Effector memory CD4-positive, alpha-beta T cell (primary cell): Measurements from ENCODE around the gene KCNIP4.

ENCODE experiments used
- DNase-seq, 3 donors: peaks; one replicate each; pipeline ENCODE4 v3.0.0-alpha.2; 2020
- H3K27ac ChIP-seq: 2 replicates; pipeline ENCODE4 v1.7.0; 2013; ENCODE audit warnings: mild to moderate bottlenecking, low read length, moderate library complexity; ENCODE audit not compliant: insufficient read depth, poor library complexity, severe bottlenecking
- H3K27me3 ChIP-seq: replicated peaks from 2 replicates; pipeline ENCODE4 v1.7.0; 2013; ENCODE audit warnings: mild to moderate bottlenecking, low read length; ENCODE audit not compliant: insufficient read depth, control insufficient read depth, poor library complexity, severe bottlenecking
- H3K36me3 ChIP-seq: 2 replicates; pipeline ENCODE4 v1.7.0; 2013; ENCODE audit warnings: mild to moderate bottlenecking, low read length, moderate library complexity; ENCODE audit not compliant: control insufficient read depth, insufficient read depth
- H3K4me1 ChIP-seq: 2 replicates; pipeline ENCODE4 v1.7.0; 2013; ENCODE audit warnings: low read length, mild to moderate bottlenecking; ENCODE audit not compliant: control insufficient read depth, insufficient read depth, poor library complexity, severe bottlenecking
- H3K4me3 ChIP-seq: 2 replicates; pipeline ENCODE4 v1.7.0; 2013; ENCODE audit warnings: low read length, low read depth, mild to moderate bottlenecking; ENCODE audit not compliant: insufficient read depth, poor library complexity, severe bottlenecking
- H3K9me3 ChIP-seq: 2 replicates; pipeline ENCODE4 v1.7.0; 2013; ENCODE audit warnings: mild to moderate bottlenecking, low read length, moderate library complexity; ENCODE audit not compliant: control insufficient read depth

The KCNIP4 gene

DNA sequence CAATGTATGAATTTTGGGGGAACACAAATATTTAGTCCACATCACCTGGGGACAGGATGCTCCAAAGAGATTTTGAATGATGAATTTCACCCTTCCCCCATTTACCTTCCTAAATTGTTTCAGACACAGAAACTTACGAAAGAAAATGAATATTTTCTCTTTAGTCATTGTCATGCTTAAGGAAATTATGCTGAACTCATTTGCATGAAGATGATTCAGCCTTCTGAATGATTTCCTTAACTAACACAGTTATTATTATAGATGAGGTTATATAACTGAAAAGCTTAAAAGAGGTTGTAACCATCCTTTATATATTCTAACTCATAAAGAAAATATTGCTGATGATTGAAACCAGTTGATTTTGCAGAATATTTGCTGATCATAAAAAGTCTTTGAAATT is 61.1 kb downstream of the KCNIP4 start:
- H3K4me3 ChIP-seq: no peak overlapping the region
- H3K9me3 ChIP-seq: no peaks in the 10 kb centered on the region
- DNase-seq: no peak
- no peaks in the 10 kb centered on the region for H3K4me1 ChIP-seq
- no peaks in the 10 kb centered on the region for H3K27me3 ChIP-seq
- H3K27ac ChIP-seq: no peak overlapping the region
- no peaks in the 10 kb centered on the region for H3K36me3 ChIP-seq

DNA sequence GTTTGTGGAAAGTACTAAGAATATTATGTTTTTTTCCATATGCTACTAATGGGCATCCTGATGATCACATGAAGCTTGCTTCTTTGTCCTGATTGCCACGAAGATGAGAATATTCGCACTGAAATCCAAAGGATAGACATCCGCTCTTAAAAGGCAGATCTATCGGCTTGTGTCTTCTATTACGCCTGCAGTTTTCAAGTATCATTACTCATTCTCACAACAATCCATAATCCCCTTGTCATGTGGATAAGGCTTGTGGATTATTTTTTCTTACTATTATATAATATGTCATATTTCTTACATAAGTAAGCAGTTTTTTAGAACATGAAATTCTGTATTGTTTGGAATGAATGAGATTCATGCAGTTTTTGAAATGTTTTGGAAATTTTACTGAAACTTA is 62.8 kb downstream of the KCNIP4 start:
- no peak overlapping the region for H3K4me3 ChIP-seq
- no peaks in the 10 kb centered on the region for H3K36me3 ChIP-seq
- H3K9me3 ChIP-seq: no peaks in the 10 kb centered on the region
- H3K4me1 ChIP-seq: no peaks in the 10 kb centered on the region
- H3K27ac ChIP-seq: no peak overlapping the region
- no peak for DNase-seq
- H3K27me3 ChIP-seq: no peaks in the 10 kb centered on the region

DNA sequence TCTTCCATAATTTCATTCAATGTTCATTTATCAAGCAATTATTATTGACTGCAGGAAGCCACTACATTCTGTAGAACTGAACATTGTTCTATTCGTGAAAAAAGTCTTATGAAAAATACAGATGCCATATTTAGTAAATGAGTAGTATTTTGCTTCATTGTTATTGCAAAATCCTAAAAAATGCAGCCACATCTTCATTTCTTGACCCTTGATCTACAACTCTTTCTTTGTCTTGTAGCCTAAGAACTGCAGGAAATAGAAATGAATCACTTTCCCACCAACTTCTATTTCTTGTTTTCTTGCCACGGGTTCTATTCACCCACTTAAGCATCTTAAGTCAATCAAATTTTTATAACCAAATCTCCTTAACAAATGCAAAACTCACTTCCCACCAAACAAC is 63.3 kb downstream of the KCNIP4 start:
- Histone ChIP-seq H3K4me1 (no peaks in the 10 kb centered on the region), H3K4me3 (no peak overlapping the region), H3K9me3 (no peaks in the 10 kb centered on the region), H3K27ac (no peak overlapping the region), H3K27me3 (no peaks in the 10 kb centered on the region), H3K36me3 (no peaks in the 10 kb centered on the region)
- no peak for DNase-seq

DNA sequence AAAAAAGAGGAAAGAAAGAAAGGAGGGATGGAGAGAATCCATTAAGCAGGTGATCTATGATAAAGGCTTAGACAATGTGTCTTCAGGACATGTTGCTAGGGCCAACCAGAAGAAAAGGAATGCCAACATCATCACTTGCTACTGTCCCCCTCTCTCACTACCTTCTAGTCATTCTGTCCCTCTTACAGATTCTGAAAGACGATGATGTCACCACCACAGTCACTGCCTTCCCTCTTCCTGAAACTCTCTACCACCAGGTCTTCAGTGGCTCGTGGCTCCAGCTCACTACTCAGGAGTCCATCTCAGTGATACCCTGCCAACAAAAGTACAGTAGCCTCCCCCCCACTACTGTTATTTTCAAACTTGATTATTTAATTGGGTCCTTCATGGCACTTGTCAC is 64.0 kb downstream of the KCNIP4 start:
- DNase-seq: no peak
- H3K36me3 ChIP-seq: no peaks in the 10 kb centered on the region
- no peaks in the 10 kb centered on the region for H3K27me3 ChIP-seq
- H3K4me3 ChIP-seq: no peak overlapping the region
- H3K9me3 ChIP-seq: no peaks in the 10 kb centered on the region
- no peaks in the 10 kb centered on the region for H3K4me1 ChIP-seq
- no peak overlapping the region for H3K27ac ChIP-seq

DNA sequence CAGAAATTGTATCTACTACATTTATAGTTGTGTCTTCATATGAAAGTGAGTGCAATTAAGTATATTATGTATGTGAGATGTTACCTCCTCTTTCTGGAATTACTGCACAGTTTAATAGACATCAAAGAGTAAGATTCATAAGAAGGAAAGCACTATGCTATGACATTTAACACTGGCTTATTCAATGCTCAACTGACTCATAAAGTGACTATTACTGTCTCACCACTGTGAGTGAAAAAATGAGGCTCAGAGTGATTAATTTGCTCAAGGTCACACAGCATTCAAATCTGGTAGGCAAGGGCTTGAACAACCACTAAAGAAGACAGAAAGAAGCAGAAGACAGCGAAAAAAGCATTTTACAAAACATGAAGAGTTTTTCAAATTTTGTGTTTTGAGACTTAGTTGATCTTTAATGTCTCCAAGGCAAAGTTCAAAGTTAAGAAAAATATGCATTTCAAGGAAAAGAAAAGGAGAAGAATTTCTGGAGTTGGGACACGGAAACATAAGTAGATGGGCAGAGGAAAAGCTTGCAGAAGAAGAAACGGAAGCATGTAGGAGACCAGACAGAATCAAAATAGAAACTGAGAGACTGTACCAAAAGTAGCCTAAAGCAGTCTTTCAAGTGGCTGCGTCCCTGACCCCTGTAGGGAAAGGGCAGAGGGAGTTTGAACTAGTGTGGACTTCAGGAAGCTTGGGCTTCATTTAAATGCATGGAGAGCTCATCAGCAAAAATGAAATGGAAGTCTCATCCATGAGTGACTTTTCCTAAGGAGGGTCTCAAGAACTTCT is 66.3 kb downstream of the KCNIP4 start:
- H3K4me3 ChIP-seq: no peak overlapping the region
- H3K36me3 ChIP-seq: no peaks in the 10 kb centered on the region
- no peak overlapping the region for H3K27ac ChIP-seq
- no peak for DNase-seq
- H3K9me3 ChIP-seq: no peaks in the 10 kb centered on the region
- no peaks in the 10 kb centered on the region for H3K4me1 ChIP-seq
- H3K27me3 ChIP-seq: no peaks in the 10 kb centered on the region

DNA sequence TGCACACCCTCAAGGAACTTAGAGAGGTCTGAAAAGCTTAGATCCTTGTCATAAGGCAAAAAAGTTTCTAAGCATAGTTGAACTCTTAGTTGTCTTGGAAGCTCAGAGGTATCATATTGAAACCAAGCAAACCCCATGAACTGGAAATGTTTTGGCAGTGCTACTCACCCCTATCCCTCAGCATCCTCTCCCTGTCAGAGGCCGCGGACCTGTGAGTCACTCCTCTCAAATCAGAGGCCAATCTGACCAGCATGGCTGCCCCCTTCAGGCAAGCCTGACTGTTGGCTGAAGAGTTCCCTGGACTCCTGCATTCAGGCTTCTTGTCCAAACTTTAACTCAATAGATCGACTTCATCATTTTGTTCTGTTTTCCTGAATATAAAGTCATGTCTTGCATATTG is 69.4 kb downstream of the KCNIP4 start:
- Histone ChIP-seq H3K36me3 (no peaks in the 10 kb centered on the region), H3K27me3 (no peaks in the 10 kb centered on the region), H3K27ac (no peak overlapping the region), H3K9me3 (no peaks in the 10 kb centered on the region), H3K4me1 (no peaks in the 10 kb centered on the region), H3K4me3 (no peak overlapping the region)
- no peak for DNase-seq

DNA sequence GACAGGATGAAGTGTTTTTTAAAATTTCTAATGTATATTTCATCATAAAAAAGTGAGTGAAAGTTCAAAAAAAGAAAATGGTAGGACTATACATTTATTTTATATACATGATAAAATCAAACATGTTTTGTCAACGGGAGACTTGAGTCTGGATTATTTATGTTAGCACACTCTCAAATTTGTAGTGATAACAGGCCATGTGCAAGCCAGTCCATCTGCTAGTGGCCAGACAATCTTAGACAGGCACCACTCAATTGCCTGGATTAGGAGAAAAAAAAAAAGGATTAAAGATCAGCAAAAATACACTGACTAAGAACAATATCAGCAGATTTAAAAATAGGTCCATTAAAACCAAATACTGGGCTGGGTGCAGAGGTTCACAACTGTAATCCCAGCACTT is 71.9 kb downstream of the KCNIP4 start:
- DNase-seq: no peak
- H3K9me3 ChIP-seq: no peaks in the 10 kb centered on the region
- no peak overlapping the region for H3K27ac ChIP-seq

GRCh38 chr4:21873145-21873544 is 75.4 kb downstream of the KCNIP4 start:
- Histone ChIP-seq H3K27me3 (no peaks in the 10 kb centered on the region), H3K36me3 (no peaks in the 10 kb centered on the region), H3K4me1 (no peaks in the 10 kb centered on the region), H3K9me3 (no peaks in the 10 kb centered on the region), H3K4me3 (no peak overlapping the region), H3K27ac (no peak overlapping the region)
- DNase-seq: no peak

More for the DNA sequence above, 71.9 kb downstream of the KCNIP4 start:
- Histone ChIP-seq H3K4me3 (no peak overlapping the region), H3K36me3 (no peaks in the 10 kb centered on the region), H3K27me3 (no peaks in the 10 kb centered on the region), H3K4me1 (no peaks in the 10 kb centered on the region)

- H3K4me1 ChIP-seq: no peaks in the 10 kb centered on the region
- no peaks in the 10 kb centered on the region for H3K36me3 ChIP-seq
- no peaks in the 10 kb centered on the region for H3K9me3 ChIP-seq
- no peaks in the 10 kb centered on the region for H3K27me3 ChIP-seq
- H3K4me3 ChIP-seq: no peak overlapping the region
- H3K27ac ChIP-seq: no peak overlapping the region
- no peak for DNase-seq
Measured at GRCh38 chr4:21872101-21872500, 76.5 kb downstream of the KCNIP4 start.

- Histone ChIP-seq H3K4me3 (no peak overlapping the region), H3K36me3 (no peaks in the 10 kb centered on the region), H3K9me3 (no peaks in the 10 kb centered on the region), H3K27ac (no peak overlapping the region), H3K27me3 (no peaks in the 10 kb centered on the region), H3K4me1 (no peaks in the 10 kb centered on the region)
- DNase-seq: no peak
Measured at GRCh38 chr4:21869978-21870745, 78.4 kb downstream of the KCNIP4 start.
